GM12878 (cell line): ENCODE data around the gene RAD51B. TPM values are rescaled to one million over a fixed set of nuclear protein-coding genes. Genes with fewer than 3 reads are reported as not detected.

Experiments used
- ATAC-seq: fragments of 200-7000 bp; cut with Tn5 transposase; 3 replicates; pipeline ENCODE4 v1.9.1; 2020; ENCODE audit warnings: mild to moderate bottlenecking, moderate library complexity
- BruUV-seq: library from RNA; stranded (reverse); fragments of 400-500 nt; replicated peaks from 2 replicates; lab custom pipeline; 2021; lab: Mats Ljungman, UMichigan
- CTCF ChIA-PET: fragments of 300-600 bp; sonication (Branson Sonifier 250); formaldehyde crosslinking; extraction: SDS; loops from one replicate; lab custom pipeline; 2021; ENCODE audit warnings: inconsistent platforms; lab: Yijun Ruan, JAX
- POLR2A ChIA-PET: fragments of 350-600 bp; formaldehyde crosslinking; extraction: SDS; loops from one replicate; lab custom pipeline; 2021; ENCODE audit warnings: inconsistent platforms; lab: Charles Lee
- RAD21 ChIA-PET: fragments of 300-600 bp; sonication (Branson Sonifier 250); formaldehyde crosslinking; loops from one replicate; lab custom pipeline; 2023; ENCODE audit warnings: antibody characterized with exemption; ENCODE audit not compliant: unreplicated experiment; lab: Charles Lee
- SMC1A ChIA-PET: fragments of 300-600 bp; sonication (Branson Sonifier 250); formaldehyde crosslinking; loops from one replicate; lab custom pipeline; 2023; ENCODE audit not compliant: unreplicated experiment, uncharacterized antibody; lab: Charles Lee
- DNase-seq: peaks from one replicate; pipeline ENCODE4 v3.0.0-alpha.2; 2011; ENCODE audit warnings: low read depth, low spot score
- FAIRE-seq: peaks from 3 replicates; lab custom pipeline; 2011; peaks lifted over from hg19 to GRCh38; lab: Jason Lieb, UNC
- H2AFZ ChIP-seq: 2 replicates; pipeline ENCODE4 v1.6.0; 2011; ENCODE audit warnings: low read depth, low read length, control low read depth; ENCODE audit not compliant: control insufficient read depth
- H3K27ac ChIP-seq: 2 replicates; pipeline ENCODE4 v1.5.1; 2011; ENCODE audit warnings: control low read depth; ENCODE audit not compliant: control insufficient read depth, insufficient read depth
- H3K27me3 ChIP-seq, 2 experiments: replicated peaks in 1 of 2; 2 replicates each; pipeline versions ENCODE4 v1.6.0 to v1.6.1; 2011; ENCODE audit warnings: low read length in 1 of 2; ENCODE audit not compliant: control insufficient read depth in 2 of 2, insufficient read depth in 2 of 2
- H3K36me3 ChIP-seq, 2 experiments: 2 replicates each; pipeline ENCODE4 v1.5.1; 2011; ENCODE audit warnings: low read length in 1 of 2; ENCODE audit not compliant: control insufficient read depth in 2 of 2, insufficient read depth in 2 of 2
- H3K4me1 ChIP-seq: 2 replicates; pipeline ENCODE4 v1.6.1; 2011; ENCODE audit warnings: mild to moderate bottlenecking, low read length, moderate library complexity, mixed read lengths; ENCODE audit not compliant: control insufficient read depth, insufficient read depth
- H3K4me2 ChIP-seq: 2 replicates; pipeline ENCODE4 v1.6.0; 2011; ENCODE audit warnings: control low read depth; ENCODE audit not compliant: control insufficient read depth, insufficient read depth
- H3K4me3 ChIP-seq: fragments of 200-600 bp; sonication (generic); 2 replicates; pipeline ENCODE4 v1.5.1; 2016
- H3K79me2 ChIP-seq: 2 replicates; pipeline ENCODE4 v1.6.0; 2011; ENCODE audit warnings: low read length; ENCODE audit not compliant: control insufficient read depth, insufficient read depth
- H3K9ac ChIP-seq: 2 replicates; pipeline ENCODE4 v1.8.0; 2011; ENCODE audit warnings: low read length, control low read depth, mixed read lengths; ENCODE audit not compliant: control insufficient read depth, insufficient read depth
- H3K9me3 ChIP-seq: replicated peaks from 3 replicates; pipeline ENCODE4 v1.5.1; 2011; ENCODE audit warnings: mild to moderate bottlenecking, low read length; ENCODE audit not compliant: control insufficient read depth, insufficient read depth
- H4K20me1 ChIP-seq: 2 replicates; pipeline ENCODE4 v1.6.0; 2011; ENCODE audit not compliant: control insufficient read depth, insufficient read depth
- E2F4 ChIP-seq: IDR thresholded peaks from 2 replicates; pipeline ENCODE4 v1.6.1; 2012; ENCODE audit warnings: low read depth, low read length, improper control_type of control experiment
- ZNF217 ChIP-seq: fragments of 450-650 bp; IDR thresholded peaks from 2 replicates; pipeline ENCODE4 v1.6.1; 2017; ENCODE audit warnings: antibody characterized with exemption, mild to moderate bottlenecking
- ZZZ3 ChIP-seq: IDR thresholded peaks from 2 replicates; pipeline ENCODE4 v1.6.1; 2011; ENCODE audit warnings: low read depth; ENCODE audit not compliant: control insufficient read depth, insufficient read length
- WGBS: methylation state at CpG from one replicate; pipeline ENCODE4 v1.1.6; 2016; ENCODE audit warnings: low lambda C conversion rate; ENCODE audit not compliant: insufficient replicate concordance, insufficient coverage; ENCODE audit errors: missing lambda C conversion rate; 5-methylcytosine and 5-hydroxymethylcytosine counted together
- in situ Hi-C: fragments of 300-500 bp; cut with MboI; formaldehyde crosslinking; loops from 9 replicates; pipeline ENCODE4 v1.14.3; 2018; ENCODE audit warnings: mixed read lengths
- intact Hi-C: fragments of 100-400 bp; cut with micrococcal nuclease; formaldehyde crosslinking; loops from one replicate; pipeline ENCODE4 v1.14.2; 2022; ENCODE audit not compliant: unreplicated experiment
- polyA plus RNA-seq, 11 experiments: library from polyadenylated mRNA; depleted of rRNA in 4 of 11; unstranded in 6 of 11; stranded (reverse) in 5 of 11; fragments of >200 nt; fragmentation: Nextera tagmentation in 4 of 11; fragmentation: Illumina TruSeq in 1 of 11; extraction: Ambion mirVana in 4 of 11; extraction: Trizol in 1 of 11; gene quantifications; 1 replicate in 1 of 11; 2 replicates in 10 of 11; pipeline versions ENCODE4 v1.2.1 to v1.2.3, GENCODE V29; 2011 to 2016; ENCODE audit warnings: inconsistent platforms in 2 of 11, missing spikeins in 2 of 11, low read depth in 1 of 11
- total RNA-seq, 4 experiments: library from RNA; depleted of rRNA in 3 of 4; stranded (reverse); fragments of >200 nt in 3 of 4; fragmentation: Illumina TruSeq in 1 of 4; extraction: Trizol in 1 of 4; gene quantifications; 2 replicates each; pipeline versions ENCODE4 v1.2.1 to v1.2.3, GENCODE V29; 2013 to 2021

RAD51B gene
- total and polyA plus RNA-seq, 10 of the 15 experiments (the other 5 are each of a cell fraction or from before 2014, with no cell fraction given), result 9.8 to 26.8 (median 21.3) TPM

- in situ Hi-C loops, result no loop called here
- no TSS peak for BruUV-seq
- Histone ChIP-seq H3K27ac (no peak overlapping the region), H3K4me1 (peaks cover 26% of the 10 kb centered on the region), H3K79me2 (no peaks in the 10 kb centered on the region), H2AFZ (no peak overlapping the region), H3K4me3 (no peak overlapping the region), H3K9ac (no peak overlapping the region), H3K9me3 (peaks cover 5% of the 10 kb centered on the region), H4K20me1 (no peaks in the 10 kb centered on the region), H3K4me2 (no peak overlapping the region), H3K27me3 (no peaks in the 10 kb centered on the region), H3K36me3 (no peaks in the 10 kb centered on the region)
- 26% methylated on average over 1 of the region's 1 CpG for WGBS
- FAIRE-seq (no peak), ATAC-seq (no peak), DNase-seq (no peak)
- SMC1A ChIA-PET, result interaction anchor here (1.3 to 1.6 kb wide), 3 partner anchors 9 to 51 kb away, joined by 3 to 4 read pairs (median 4); no protein-coding TSS in a partner anchor
- POLR2A ChIA-PET, result no interaction called here
- TF ChIP-seq ZZZ3 (no peak), E2F4 (no peak)
- CTCF ChIA-PET, result interaction anchor here (0.6 kb wide), 1 partner anchor 12 kb away, joined by 3 read pairs; no protein-coding TSS in a partner anchor
- intact Hi-C loops, result no loop called here
- RAD21 ChIA-PET, result interaction anchor here (0.6 to 0.7 kb wide), 2 partner anchors 199 to 232 kb away, joined by 3 read pairs; no protein-coding TSS in a partner anchor
These were observed 917.5 kb downstream of the RAD51B start for GRCh38 chr14:68737086-68737485.

- RAD21 ChIA-PET, result interaction anchor here (0.6 kb wide), 1 partner anchor 54 kb away, joined by 4 read pairs; the partner anchor contains the start of gene ZFP36L1
- ATAC-seq, result no peak
- H4K20me1 ChIP-seq, result no peaks in the 10 kb centered on the region
- no peak for DNase-seq
- BruUV-seq, result no TSS peak
- H3K27ac ChIP-seq, result no peak overlapping the region
- H3K4me3 ChIP-seq, result no peak overlapping the region
- in situ Hi-C loops, result no loop called here
- intact Hi-C loops, result no loop called here
- H3K36me3 ChIP-seq, result no peaks in the 10 kb centered on the region
- peaks cover 22% of the 10 kb centered on the region for H3K4me1 ChIP-seq
- H2AFZ ChIP-seq, result no peak overlapping the region
- CTCF ChIA-PET, result no interaction called here
- H3K9ac ChIP-seq, result no peak overlapping the region
- SMC1A ChIA-PET, result no interaction called here
- POLR2A ChIA-PET, result no interaction called here
- no peak for FAIRE-seq
- H3K9me3 ChIP-seq, result peaks cover 5% of the 10 kb centered on the region
- no peaks in the 10 kb centered on the region for H3K79me2 ChIP-seq
- WGBS, result 53% methylated on average over 4 of the region's 4 CpGs
- H3K27me3 ChIP-seq, result no peaks in the 10 kb centered on the region
- no peak for TF ChIP-seq ZNF217
- H3K4me2 ChIP-seq, result no peak overlapping the region
These were observed 919.0 kb downstream of the RAD51B start for GRCh38 chr14:68738559-68738958.
